EH (cell line): ENCODE measurements around the gene GINS2.

ENCODE experiments used
- DNase-seq: peaks from one replicate; pipeline ENCODE4 v3.0.0-alpha.2; 2015; ENCODE audit warnings: low read depth

Gene GINS2

GRCh38 chr16:85653290-85653891 lies 35.4 kb downstream of the GINS2 start:
- DNase-seq, result no peak

DNA sequence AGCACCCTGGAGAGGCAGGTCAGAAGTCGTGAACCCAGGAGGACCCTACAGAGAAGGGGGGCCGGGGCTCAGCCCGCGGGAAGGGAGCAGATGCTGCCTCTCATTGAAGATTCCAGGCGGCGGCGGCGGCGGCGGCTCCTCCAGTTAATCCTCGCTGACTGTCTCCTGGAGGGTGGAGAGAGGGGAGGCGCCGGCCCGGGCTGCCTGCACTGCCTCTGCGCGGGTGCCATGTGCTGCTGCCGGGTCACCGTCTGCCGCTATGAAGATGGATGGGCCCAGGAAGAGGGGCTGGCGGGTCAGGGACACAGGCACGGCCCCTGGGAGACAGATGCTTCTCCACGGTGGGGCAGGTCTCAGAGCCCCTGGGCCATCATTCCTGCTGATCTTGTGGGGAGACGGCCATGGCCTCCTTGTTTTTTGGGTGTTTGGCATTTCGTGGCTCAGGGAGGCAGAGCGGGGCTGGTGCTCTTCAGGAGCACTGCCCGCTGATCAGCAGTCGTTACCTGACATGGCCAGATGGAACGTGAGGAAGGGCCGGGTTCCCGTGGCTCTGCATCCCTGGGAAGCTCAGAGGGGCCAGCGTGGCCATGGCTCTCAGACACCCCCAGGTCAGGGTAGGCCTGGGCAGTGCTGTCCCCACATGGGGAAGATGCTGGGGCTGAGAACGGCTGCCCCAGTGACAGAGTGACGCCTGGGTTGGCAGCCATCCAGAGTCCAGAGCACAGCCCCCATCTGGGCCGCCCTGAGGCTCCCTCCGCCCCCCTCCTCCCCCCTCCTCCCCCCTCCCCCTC lies 36.1 kb downstream of the GINS2 start:
- peak; percentile 72 for DNase-seq

GRCh38 chr16:85651629-85652430 lies 36.9 kb downstream of the GINS2 start:
- DNase-seq, result no peak

- DNase-seq, result no peak
Observed at GRCh38 chr16:85650844-85651628, 37.7 kb downstream of the GINS2 start.

GRCh38 chr16:85650135-85650843 lies 38.5 kb downstream of the GINS2 start:
- DNase-seq, result no peak

DNA sequence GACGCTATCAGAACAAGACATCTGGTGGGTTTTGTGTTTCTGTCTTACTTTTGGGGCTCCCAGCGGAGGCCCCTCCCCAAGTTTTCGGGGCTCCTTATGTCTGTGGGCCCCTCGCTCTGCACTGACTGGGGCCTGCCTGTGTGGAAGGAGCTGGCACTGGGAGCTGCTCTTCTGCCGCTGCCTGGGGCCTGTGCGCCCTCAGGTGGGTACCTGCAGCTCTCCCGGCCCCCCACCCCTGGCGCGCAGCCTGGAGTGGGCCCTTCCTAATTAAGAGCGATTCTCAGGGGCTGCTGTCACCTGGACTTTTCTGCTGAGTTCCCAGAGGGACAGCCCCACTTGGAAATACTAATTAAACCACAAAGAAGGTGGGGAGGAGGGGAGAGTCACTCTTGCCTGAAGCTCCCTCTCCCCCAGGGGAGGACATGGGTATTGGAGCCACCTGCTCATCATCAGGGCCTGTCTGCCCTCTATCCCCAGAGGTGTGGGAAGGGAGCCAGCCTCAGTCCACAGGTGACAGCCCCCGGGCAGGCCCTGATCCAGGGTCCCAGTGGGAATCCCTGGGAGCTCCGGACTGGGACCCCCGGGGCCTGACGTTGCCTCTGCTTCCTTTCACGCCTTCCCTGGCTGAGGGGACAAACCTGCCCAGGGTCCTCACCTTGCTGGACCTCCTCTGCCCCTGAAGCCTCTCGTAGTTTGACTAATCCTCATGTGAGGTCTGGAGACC lies 39.2 kb downstream of the GINS2 start:
- DNase-seq, result no peak

- no peak for DNase-seq
Observed at GRCh38 chr16:85648805-85649204, 39.9 kb downstream of the GINS2 start.

- DNase-seq, result no peak
Observed at GRCh38 chr16:85648070-85648714, 40.6 kb downstream of the GINS2 start.

- DNase-seq, result no peak
Observed at GRCh38 chr16:85646976-85647375, 41.8 kb downstream of the GINS2 start.

DNA sequence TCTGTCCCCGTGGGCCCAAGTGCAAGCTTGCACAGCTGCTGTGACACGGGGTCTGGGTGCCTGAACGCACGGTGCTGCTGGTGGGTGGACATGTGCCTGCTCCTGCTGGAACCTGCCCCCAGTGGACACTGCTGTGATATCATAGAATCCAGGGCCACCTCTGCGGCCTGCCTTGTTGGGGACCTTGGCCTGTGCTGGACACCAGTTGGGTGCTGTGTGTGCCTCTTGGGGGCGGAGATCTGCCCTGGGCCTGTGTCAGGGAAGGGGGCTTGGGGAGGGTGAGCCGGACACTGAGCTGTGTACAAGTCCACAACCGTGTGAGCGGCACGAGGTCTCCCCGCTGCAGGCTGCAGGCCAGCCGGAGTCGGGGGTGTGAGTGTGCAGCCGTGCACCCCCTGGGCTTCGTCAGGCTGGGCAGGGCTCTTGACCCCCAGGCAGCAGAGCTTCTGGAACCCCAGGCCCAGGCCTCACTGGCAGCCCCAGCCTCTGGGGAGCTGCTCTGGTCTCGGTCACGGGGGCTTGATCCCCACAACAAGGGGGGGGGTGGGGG lies 42.3 kb downstream of the GINS2 start:
- DNase-seq, result no peak

DNA sequence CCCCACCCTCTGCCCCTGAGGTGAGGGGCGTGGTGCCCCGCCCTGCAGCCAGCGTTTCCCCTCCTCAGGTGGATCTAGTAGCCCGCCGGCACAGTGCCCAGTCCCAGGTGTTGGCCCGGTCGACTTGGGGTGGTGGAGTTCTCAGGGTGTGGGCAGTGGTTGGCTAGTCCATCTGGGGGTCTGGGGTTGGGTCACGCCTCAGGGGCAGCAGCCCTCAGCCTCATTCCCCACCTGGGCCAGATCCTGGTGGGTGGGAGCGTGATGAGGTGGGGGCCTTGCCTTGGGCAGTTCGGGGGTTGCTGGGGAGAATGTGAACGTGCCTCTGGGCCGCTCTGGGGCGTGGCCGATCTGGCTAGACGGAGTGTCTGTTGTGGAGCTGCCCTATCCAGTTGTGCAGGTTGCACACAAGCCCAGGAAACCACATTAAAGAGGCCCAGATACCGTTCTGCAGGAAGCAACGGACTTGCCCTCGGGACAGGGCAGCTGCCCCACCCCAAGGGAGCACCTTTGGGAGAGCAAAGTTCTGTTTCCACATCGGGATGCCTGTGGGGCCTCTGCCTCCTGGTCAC lies 43.6 kb downstream of the GINS2 start:
- no peak for DNase-seq

DNA sequence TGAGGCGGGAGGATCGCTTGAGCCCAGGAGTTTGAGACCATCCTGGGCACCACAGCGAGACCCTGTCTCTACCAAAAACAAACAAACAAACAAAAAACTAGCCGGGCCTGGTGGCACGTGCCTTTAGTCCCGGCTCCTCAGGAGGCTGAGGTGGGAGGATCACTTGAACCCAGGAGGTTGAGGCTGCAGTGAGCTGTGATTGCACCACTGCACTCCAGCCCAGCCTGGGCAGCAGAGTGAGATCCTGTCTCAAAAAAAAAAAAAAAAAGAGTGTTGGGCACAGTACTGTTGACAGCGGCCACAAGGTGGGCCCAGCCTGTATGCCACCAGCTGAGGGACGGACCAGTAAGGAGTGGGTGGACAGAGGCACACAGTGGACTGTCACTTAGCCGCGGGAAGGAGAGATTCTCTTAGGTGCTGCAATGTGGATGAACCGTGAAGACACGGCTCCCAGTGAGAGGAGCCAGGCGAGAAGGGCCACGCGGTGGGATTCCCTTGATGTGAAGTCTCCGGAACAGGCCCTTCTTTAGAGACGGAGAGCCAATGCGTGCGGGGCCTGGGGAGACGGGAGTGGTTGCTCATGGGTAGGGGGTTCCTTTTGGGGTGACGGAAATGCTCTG lies 44.6 kb downstream of the GINS2 start:
- DNase-seq, result no peak

DNA sequence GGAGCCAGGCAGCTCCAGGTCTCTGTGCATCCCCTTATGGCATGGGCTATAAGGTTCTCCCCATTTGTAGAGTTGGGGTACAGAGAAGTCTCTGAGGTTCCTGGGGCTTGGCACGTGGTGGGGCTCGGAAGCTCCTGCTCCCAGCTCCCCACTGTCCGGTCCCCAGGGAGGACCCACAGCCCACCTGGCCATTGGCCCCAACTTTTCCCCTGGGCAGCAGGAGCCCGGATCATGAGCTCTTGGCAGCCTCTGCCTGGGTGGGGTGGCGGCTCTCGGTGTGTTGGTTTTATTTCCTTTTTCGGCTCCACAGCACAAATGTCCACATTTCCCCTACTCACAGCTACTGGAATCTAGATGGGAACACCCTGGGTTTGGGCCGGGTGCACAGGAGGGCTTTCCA lies 45.1 kb downstream of the GINS2 start:
- DNase-seq, result no peak

DNA sequence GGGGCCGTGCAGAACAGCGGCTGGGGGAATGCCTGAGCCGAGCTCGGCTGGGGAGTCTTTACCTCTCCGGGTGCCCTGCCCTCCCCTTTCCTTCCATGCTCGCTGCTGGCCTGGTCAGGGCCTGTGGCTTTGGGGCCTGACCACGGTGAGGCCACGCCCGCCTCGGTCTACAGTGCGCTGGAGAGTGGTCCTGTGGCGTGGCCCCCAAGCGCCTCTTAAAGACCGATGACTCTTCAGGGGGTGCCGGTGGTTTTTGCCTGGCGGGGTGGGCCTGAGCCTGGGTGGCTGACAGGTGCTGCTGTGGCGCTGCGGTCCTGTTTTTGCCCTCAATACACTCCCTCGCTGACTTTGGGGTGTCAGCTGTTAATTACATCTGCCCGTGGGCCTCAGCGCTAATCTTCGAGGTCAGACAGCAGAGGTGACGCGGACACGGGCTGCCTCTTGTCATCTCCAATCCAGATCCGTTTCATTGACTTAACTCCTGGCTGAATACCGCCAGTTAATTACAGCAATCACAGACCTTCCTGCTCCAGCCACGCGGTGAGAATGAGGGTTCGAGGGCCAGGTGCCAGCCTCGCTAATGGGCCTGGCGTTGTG lies 45.9 kb downstream of the GINS2 start:
- no peak for DNase-seq

- no peak for DNase-seq
Observed at GRCh38 chr16:85641776-85642176, 47.0 kb downstream of the GINS2 start.

GRCh38 chr16:85641305-85641704 lies 47.4 kb downstream of the GINS2 start:
- DNase-seq, result no peak

DNA sequence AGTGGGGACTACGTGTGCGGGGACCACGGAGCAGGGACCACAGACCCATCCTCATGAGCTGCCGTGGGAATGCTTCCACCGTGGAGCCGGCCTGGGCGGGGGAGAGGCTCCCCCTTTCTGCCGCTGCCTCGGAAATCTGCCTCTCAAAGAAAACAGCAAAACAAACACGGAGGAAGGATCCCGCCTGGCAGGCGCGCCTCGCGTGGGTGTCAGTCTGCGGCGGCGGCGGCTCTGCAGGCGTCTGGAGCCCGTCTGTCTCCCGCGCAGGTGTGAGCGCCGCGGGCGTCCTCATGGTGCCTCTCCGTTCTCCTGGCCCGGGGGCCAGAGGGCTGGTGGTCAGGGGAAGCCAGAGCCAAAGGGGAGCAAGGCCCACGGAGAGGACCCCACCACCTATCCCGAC lies 48.2 kb downstream of the GINS2 start:
- DNase-seq, result no peak

- DNase-seq, result no peak
Observed at GRCh38 chr16:85640254-85640558, 48.5 kb downstream of the GINS2 start.
